Uterus (tissue), 4 donors: ENCODE data around the gene DOCK6. TPM values are rescaled to one million over a fixed set of nuclear protein-coding genes. Genes with fewer than 3 reads are reported as not detected.

Experiments used
- DNase-seq, 2 donors: peaks; one replicate each; pipeline ENCODE4 v3.0.0-alpha.2; 2019 to 2020
- H3K27ac ChIP-seq, 2 donors: fragments of 200-600 bp; sonication (generic); 1 replicate in 1 of 2; 2 replicates in 1 of 2; pipeline ENCODE4 v1.5.1; 2016 to 2018
- H3K27me3 ChIP-seq, 2 donors: fragments of 200-600 bp; sonication (generic); one replicate each; pipeline ENCODE4 v1.5.1; 2018 to 2019; ENCODE audit warnings: control low read depth in 1 of 2
- H3K36me3 ChIP-seq, 2 donors: fragments of 200-600 bp; sonication (generic); one replicate each; pipeline ENCODE4 v1.5.1; 2019; ENCODE audit warnings: control low read depth in 1 of 2
- H3K4me1 ChIP-seq, 2 donors: fragments of 200-600 bp; sonication (generic); one replicate each; pipeline ENCODE4 v1.5.1; 2018 to 2019; ENCODE audit warnings: control low read depth in 1 of 2
- H3K4me3 ChIP-seq, 2 donors: fragments of 200-600 bp; sonication (generic); 1 replicate in 1 of 2; 2 replicates in 1 of 2; pipeline ENCODE4 v1.5.1; 2018 to 2019; ENCODE audit warnings: mild to moderate bottlenecking in 1 of 2
- H3K9me3 ChIP-seq, 2 donors: fragments of 200-600 bp; sonication (generic); one replicate each; pipeline ENCODE4 v1.5.1; 2019; ENCODE audit warnings: control low read depth in 1 of 2
- POLR2A ChIP-seq, 2 donors: fragments of 450-650 bp; IDR thresholded peaks; one replicate each; pipeline ENCODE4 v1.6.1; 2016; ENCODE audit warnings: antibody characterized with exemption in 2 of 2, mild to moderate bottlenecking in 1 of 2, moderate library complexity in 1 of 2
- intact Hi-C: fragments of 100-400 bp; cut with DNase I; formaldehyde crosslinking; loops from one replicate; pipeline ENCODE4 v1.15.1; 2023; ENCODE audit warnings: low total_unique reads
- total RNA-seq, 4 donors: library from RNA; depleted of rRNA in 3 of 4; stranded (reverse); fragments of >200 nt in 3 of 4; gene quantifications; one replicate each; pipeline versions ENCODE4 v1.1.0 to v1.2.4, GENCODE V29; 2014 to 2023
- TF ChIP-seq, protein P1 (sequence below), 4 experiments: fragments of 200-600 bp in 2 of 4; fragments of 450-650 bp in 2 of 4; sonication (generic) in 2 of 4; IDR thresholded peaks; one replicate each; pipeline ENCODE4 v1.5.1; 2016 to 2019; ENCODE audit warnings: antibody characterized with exemption in 4 of 4, mild to moderate bottlenecking in 2 of 4, moderate library complexity in 1 of 4
- donor health status: DM: yes; HTN: yes; CAD: no.

The DOCK6 gene
- total RNA-seq, 4 donors from 2014 or later = 13.5 to 89.4 (median 38.6) TPM

- Histone ChIP-seq H3K36me3 (no peaks in the 10 kb centered on the region), H3K9me3 (no peaks in the 10 kb centered on the region)
- TF ChIP-seq, protein P1, sequence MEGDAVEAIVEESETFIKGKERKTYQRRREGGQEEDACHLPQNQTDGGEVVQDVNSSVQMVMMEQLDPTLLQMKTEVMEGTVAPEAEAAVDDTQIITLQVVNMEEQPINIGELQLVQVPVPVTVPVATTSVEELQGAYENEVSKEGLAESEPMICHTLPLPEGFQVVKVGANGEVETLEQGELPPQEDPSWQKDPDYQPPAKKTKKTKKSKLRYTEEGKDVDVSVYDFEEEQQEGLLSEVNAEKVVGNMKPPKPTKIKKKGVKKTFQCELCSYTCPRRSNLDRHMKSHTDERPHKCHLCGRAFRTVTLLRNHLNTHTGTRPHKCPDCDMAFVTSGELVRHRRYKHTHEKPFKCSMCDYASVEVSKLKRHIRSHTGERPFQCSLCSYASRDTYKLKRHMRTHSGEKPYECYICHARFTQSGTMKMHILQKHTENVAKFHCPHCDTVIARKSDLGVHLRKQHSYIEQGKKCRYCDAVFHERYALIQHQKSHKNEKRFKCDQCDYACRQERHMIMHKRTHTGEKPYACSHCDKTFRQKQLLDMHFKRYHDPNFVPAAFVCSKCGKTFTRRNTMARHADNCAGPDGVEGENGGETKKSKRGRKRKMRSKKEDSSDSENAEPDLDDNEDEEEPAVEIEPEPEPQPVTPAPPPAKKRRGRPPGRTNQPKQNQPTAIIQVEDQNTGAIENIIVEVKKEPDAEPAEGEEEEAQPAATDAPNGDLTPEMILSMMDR (IDR thresholded peaks at IDR 0.05) = no peak
- no peak for TF ChIP-seq POLR2A (IDR thresholded peaks at IDR 0.05)
Observed at GRCh38 chr19:11208561-11209471, 53.5 kb downstream of the DOCK6 start.

DNA sequence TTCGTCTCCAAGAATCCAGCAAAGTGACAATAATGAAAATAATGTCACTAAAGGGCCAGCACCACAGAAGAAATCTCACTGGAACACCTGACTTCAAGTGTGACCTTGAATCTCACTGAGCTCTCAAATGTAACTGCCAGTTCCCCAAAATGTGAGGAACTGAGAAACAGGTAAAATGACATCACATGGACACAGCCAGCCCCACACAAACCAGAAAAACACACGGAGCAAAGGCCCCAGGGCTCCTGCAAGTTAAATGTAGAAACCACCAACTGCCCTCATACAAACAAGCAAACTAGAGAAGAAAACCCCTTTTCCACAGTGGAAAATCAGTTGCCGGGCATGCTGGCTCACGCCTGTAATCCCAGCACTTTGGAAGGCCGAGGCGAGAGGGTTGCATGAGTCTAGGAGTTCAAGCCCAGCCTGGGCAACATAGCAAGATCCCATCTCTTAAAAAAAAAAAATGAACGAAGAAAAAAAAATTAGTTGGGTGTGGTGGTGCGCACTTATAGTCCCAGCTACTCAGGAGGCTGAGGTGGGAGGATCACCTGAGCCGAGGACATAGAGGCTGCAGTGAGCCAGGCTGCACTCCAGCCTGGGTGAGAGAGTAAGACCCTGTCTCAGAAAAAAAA, 56.3 kb downstream of the DOCK6 start:
- Histone ChIP-seq H3K27ac (peak overlapping the region in 1 of 2 donors; percentile 99), H3K4me1 (peaks cover 4 to 5% of the 10 kb centered on the region in 2 donors), H3K9me3 (no peaks in the 10 kb centered on the region), H3K4me3 (no peak overlapping the region), H3K27me3 (no peaks in the 10 kb centered on the region), H3K36me3 (no peaks in the 10 kb centered on the region)
- intact Hi-C loops = loop anchor here (10.0 kb wide), 1 partner anchor 171 kb away; no protein-coding TSS in a partner anchor
- DNase-seq = no peak
- TF ChIP-seq POLR2A (IDR thresholded peaks at IDR 0.05) = no peak
- TF ChIP-seq, protein P1 (IDR thresholded peaks at IDR 0.05) = no peak

More at GRCh38 chr19:11208561-11209471, 53.5 kb downstream of the DOCK6 start:
- no peak for DNase-seq
- Histone ChIP-seq H3K27me3 (no peaks in the 10 kb centered on the region), H3K4me3 (no peak overlapping the region), H3K27ac (peak overlapping the region in 1 of 2 donors; percentile 15), H3K4me1 (peaks cover 0 to 5% of the 10 kb centered on the region in 2 donors)
- intact Hi-C loops = loop anchor here (10.0 kb wide), 1 partner anchor 174 kb away; no protein-coding TSS in a partner anchor

- Histone ChIP-seq H3K4me3 (no peak overlapping the region), H3K9me3 (no peaks in the 10 kb centered on the region), H3K4me1 (peaks cover 4 to 5% of the 10 kb centered on the region in 2 donors), H3K36me3 (no peaks in the 10 kb centered on the region), H3K27ac (peak overlapping the region; percentile 98 to 99), H3K27me3 (no peaks in the 10 kb centered on the region)
- intact Hi-C loops = loop anchor here (5.0 to 10.0 kb wide), 2 partner anchors 68 to 170 kb away; no protein-coding TSS in a partner anchor
- peak; percentile 58 to 70 for DNase-seq
- TF ChIP-seq POLR2A (IDR thresholded peaks at IDR 0.05) = no peak
- TF ChIP-seq, protein P1 (IDR thresholded peaks at IDR 0.05) = no peak
Observed at GRCh38 chr19:11204943-11205349, 57.4 kb downstream of the DOCK6 start.

DNA sequence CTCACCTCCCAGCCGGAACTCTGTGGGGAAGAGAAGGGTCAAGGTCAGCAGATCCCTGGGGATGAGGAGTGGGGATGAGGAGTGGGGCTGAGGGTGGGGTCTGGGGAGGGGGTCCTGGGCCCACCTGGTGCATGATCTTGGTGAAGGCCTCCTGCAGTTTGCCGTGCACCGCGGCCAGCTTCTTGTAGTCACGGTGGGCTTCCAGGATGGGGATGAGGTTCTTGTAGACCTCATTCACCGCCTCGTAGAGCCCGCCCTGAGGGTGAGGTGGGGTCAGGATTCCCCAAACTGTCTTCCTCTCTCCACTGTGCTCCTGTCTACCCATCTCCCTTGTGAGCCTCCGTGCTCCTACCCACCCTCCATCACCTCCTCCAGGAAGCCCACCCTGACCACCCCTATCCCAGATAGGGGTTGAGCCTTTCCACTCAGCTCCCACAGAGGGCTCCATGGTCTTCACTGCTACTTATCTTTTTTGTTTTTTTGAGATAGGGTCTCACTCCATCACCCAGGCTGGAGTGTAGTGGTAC, 58.2 kb downstream of the DOCK6 start:
- H3K27me3 ChIP-seq = no peaks in the 10 kb centered on the region
- peaks cover 4 to 5% of the 10 kb centered on the region in 2 donors for H3K4me1 ChIP-seq
- intact Hi-C loops = loop anchor here (5.0 to 10.0 kb wide), 2 partner anchors 67 to 169 kb away; no protein-coding TSS in a partner anchor
- no peaks in the 10 kb centered on the region for H3K9me3 ChIP-seq
- TF ChIP-seq, protein P1 (IDR thresholded peaks at IDR 0.05) = no peak
- TF ChIP-seq POLR2A (IDR thresholded peaks at IDR 0.05) = no peak
- H3K4me3 ChIP-seq = no peak overlapping the region
- DNase-seq = no peak
- H3K27ac ChIP-seq = peak overlapping the region; percentile 98 to 99
- H3K36me3 ChIP-seq = no peaks in the 10 kb centered on the region
